ENCODE measurements around the gene DGKG. TPM values are rescaled to one million over a fixed set of nuclear protein-coding genes. Genes with fewer than 3 reads are reported as not detected.

The DGKG gene
- total RNA-seq, 1 experiment from 2014 or later: 0.36 TPM

DNA sequence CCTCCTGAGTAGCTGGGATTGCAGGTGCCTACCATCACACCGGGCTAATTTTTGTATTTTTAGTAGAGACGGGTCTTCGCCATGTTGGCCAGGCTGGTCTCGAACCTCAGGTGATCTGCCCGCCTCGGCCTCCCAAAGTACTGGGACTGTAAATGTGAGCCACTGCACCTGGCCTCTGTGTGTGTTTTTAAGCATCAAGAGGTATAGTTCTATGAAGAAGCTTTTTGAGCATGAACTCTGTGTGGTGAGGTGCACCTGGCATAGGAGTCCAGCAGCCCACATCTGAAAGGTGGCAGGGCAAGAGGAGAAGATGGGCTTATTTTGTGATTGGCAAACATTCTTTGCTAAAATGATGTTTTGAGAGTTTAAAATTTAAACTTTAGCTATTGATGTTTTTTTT, 118.0 kb downstream of the DGKG start:
- DNase-seq (ENCODE audit: low spot score): no peak

DNA sequence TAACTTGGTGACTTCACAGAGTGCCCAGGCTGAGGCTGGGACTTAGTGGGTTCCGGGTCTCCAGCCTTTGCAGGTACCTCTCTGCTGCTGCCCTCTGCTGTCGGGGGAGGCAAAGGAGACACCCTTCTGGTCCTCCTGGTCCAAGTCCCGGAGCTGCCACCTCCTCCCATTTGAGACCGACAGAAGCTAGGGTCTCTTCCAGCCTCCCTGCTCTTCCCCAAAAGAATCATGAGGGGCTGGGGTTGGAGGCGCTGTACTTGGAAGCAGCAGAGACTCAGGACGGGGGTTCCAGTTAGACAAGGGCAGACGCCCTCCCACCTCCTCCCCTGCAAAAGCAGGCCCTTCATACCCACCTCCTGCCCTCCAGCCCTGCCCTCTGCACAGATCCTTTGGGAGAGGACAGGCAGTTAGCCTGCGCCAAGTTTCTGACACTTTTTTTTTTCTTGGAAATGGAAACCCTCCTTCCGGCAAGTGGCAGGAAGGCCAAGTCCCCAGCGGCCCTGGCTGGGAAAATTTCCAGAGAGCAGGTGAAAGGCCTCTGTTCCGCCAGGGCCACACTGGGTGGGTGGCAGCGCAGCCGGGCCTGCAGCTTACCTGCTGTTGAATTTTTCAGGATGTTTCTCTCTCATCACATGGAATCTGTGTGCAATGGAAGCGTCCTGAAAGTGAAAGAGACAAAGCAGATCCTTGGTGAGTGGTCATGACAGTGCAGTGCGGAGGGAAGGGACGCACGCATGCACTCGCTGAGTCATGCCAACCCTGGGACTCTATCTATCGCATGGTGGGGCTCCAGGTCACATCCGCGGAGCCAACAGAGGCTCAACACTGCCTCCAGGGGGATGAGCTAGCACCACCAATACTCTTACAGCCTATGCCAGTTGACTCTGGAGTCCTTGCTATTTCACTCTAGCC, 119.9 kb downstream of the DGKG start:
- peak; percentile 75 for DNase-seq (ENCODE audit: low spot score)

GRCh38 chr3:186239321-186239720, 122.7 kb downstream of the DGKG start:
- DNase-seq (ENCODE audit: low spot score): peak; percentile 8

DNA sequence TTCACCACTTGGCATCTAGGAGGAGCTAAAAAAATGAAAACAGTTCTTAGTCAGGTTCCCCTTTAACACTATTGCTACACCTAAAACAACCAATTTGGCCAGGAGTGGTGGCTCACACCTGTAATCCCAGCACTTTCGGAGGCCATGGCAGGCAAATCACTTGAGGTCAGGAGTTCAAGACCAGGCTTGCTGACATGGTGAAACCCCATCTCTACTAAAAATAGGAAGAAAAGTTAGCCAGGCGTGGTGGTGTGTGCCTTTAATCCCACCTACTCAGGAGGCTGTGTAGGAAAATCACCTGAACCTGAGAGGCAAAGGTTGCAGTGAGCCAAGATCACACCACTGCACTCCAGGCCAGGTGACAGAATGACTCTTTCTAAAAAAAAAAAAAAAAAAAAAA, 124.1 kb downstream of the DGKG start:
- DNase-seq (ENCODE audit: low spot score): no peak

DNA sequence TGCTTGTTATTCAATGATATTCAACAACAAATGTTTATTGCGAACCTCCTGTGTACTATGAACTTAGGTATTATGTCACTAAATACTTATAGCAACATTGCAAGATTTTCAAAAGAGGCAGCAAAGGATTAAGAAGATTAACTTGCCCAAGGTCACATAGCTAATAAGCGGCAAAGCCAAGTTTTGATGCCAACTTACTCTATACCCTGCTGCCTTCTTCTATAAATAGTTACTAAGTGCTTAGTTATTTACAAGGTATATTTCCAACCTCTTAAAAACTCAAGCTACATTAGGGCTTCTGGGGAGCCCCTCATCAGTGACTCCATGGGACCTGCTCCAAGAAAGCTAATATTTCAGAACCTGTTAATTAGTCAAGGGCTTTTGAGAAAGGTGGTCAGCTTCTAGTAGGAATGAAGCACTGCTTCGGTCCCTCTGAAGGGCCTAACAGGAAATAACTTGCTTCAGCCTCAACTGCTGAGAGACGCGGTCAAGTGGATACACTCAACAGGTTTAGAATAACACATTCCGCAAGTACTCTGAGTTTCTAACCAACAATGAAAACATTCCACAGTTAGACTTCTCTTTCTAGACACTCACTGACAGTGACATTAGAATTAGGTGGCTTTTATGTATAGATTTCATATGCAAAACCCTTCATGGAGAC, 125.5 kb downstream of the DGKG start:
- DNase-seq (ENCODE audit: low spot score): no peak

DNA sequence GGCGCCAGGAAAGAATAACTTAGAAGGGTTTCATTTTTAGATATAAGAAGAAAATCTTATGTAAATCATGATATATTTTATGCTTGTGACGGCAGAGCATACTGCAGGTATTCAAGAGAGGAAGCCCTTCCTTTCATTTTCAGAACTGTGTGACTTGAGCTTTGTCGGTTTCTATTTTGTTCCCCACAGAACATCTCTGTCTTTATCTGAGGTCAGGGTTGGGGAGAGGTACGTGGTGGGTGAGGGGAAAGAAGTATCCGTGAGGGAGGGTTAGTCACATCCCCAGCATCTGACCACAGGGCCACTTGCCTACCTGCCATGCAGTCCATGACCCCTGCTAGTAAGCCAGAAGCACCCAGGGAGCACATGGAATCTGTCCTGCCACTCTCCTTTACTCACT, 126.5 kb downstream of the DGKG start:
- no peak for DNase-seq (ENCODE audit: low spot score)

DNA sequence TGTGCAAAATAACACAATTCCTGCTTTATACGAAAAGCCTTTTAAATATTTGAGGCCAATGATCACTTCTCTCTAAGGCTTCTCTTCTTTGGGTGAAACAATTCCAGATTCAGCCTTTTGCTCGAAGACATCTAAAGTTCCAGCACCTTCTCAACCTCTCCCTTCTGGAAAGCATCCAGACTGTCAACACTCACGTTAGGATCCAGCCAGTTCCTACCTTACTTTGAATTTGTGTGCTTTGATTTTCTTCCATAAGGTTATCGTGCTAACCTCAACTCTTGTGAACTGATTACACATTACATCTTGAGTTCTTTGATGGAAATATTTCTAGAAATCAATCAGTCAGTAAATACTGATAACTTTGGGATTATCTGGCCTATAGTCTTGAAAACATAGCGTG, 127.9 kb downstream of the DGKG start:
- DNase-seq (ENCODE audit: low spot score): no peak

- DNase-seq (ENCODE audit: low spot score): no peak
These were observed 135.6 kb downstream of the DGKG start for GRCh38 chr3:186226482-186226881.

- no peak for DNase-seq (ENCODE audit: low spot score)
These were observed 136.4 kb downstream of the DGKG start for GRCh38 chr3:186225603-186226002.

- DNase-seq (ENCODE audit: low spot score): no peak
These were observed 137.9 kb downstream of the DGKG start for GRCh38 chr3:186224041-186224610.

GRCh38 chr3:186223476-186223875, 138.6 kb downstream of the DGKG start:
- no peak for DNase-seq (ENCODE audit: low spot score)

GRCh38 chr3:186221760-186222378, 140.2 kb downstream of the DGKG start:
- no peak for DNase-seq (ENCODE audit: low spot score)

DNA sequence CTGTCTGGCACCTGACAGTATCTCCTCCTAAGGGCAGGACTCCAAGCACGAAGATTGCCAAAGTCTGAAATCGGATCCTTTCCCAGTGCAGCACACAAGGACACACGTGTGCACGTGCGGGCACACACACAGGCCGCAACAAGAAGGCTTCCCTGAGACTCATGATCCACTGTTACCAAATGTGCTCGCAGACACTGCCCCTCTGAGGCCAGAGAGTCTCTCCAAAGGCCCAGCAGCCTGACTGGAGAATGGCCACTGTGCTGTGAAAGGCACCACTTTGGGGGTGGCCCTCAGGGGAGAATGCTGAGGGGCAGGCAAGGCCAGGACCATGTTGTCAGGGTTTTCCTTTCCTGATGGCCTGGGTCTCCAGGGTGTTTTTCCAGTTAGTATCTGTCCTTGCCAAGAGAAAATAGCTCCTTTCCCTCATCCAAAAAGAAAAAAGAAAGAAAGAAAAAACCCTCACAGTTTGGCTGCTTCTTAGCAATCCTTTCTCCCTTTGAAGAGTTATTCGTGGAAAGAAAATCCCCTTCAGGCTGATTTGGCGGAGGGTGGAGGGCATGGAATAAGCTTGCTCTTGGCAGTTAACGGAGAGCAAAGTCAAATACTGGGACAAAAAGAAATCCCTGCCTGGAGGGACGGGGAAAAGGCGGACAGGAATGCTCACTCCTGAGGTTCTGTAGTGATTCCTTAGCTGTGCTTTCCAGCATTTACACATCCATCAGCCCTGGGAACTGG, 141.0 kb downstream of the DGKG start:
- no peak for DNase-seq (ENCODE audit: low spot score)

- DNase-seq (ENCODE audit: low spot score): no peak
These were observed 141.7 kb downstream of the DGKG start for GRCh38 chr3:186220365-186220764.

DNA sequence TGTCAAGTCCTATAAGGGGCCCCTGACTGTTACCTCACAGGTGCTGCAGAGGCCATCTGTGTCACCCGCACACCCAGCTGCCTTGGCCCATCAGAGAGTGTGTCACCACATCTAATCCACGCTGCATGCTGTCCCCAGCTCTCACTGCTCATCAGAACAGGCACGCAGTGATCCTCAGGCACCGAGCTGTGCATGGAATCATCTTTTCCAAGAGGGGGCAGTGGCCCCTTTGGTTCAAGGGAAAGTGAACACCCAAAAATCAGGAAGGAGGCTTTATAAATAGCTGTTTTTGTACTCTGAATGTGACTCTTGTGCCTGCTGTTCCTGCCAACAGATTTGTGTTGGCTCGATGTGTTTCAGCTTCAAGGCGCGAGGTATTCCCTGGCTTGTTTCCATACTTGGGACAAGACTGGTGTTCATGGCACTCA, 142.8 kb downstream of the DGKG start:
- DNase-seq (ENCODE audit: low spot score): no peak

- DNase-seq (ENCODE audit: low spot score): no peak
These were observed 143.6 kb downstream of the DGKG start for GRCh38 chr3:186218421-186218820.

GRCh38 chr3:186217820-186218164, 144.2 kb downstream of the DGKG start:
- DNase-seq (ENCODE audit: low spot score): peak; percentile 5

DNA sequence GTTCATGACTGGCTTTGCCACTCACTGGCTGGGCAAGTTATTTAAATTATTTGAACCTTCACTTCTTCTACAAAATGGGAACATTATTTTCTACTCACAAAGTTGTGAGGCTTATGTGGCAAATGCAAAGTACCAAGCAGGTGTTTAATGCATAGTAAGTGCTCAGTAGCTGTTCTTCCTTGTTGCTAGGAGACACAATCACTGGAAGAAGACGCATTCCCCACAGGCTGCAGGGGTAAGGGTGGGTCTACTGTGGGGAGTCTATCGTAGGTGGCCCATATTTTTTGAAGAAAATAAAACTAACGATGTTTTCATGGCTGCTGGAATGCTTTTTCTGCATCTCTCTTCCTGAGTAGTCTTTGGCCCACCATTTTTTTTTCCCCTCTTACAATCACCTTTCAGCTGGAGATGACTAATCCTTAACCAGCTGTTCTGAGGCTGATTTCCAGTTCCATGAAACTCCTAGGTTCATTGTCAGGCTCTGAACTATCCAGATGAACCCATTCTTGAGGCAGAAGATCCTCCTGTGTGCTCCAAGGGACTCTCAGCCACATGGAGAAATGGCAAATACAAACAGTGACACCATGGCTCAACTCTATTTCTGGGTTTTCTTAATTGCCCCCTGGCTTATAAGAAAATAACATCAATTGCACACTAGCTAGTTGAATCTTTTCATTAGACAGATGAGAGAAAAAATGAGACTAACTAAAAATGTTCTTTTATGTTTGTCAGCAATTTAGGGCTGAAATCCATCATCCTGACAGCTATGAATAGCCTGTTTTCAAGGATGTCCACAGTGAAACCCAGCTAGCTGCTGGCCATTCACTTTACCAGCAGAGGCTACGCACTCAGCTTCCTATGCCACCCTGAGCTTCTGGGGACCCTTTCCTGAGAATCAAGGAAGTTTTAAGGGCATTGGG, 144.9 kb downstream of the DGKG start:
- no peak for DNase-seq (ENCODE audit: low spot score)

GRCh38 chr3:186214670-186215069, 147.4 kb downstream of the DGKG start:
- DNase-seq (ENCODE audit: low spot score): no peak

DNA sequence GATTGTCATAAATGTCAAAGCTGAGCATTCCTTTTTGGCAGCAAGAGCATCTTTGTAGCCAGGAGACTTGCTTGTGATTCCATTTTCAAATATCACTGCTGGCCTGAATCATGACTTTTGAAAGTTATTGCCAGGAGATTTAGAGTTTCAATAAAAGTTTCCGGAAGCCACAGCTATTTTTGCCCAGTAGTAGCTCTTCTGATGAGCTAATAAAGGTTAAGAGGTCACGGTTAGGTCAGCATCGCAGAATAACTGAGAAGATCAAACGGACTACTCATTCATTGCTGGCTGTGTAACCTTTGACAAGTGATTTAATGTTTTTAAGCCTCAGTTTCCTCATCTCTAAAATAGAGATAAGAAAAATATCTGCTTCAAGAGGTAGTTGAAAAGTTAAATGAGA, 148.1 kb downstream of the DGKG start:
- no peak for DNase-seq (ENCODE audit: low spot score)

DNA sequence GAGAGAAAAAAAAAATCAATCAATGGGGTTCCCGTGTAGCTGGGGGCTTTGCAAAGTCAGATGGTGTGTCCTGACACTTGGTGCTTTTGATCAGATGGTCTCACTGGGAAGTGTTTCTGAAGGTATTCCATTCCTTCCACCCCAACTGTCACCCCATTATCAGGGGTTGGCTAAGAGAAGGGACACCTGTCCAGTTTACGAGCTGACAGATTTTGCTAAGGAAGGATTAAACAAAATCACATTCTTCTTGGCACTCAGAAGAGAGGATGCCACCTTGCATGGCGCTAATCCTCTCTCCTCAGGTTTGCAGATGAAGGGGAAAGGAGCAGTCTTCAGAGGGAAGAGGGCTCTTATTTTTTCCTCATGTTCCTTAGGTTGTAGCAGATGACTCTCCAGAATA, 149.4 kb downstream of the DGKG start:
- no peak for DNase-seq (ENCODE audit: low spot score)

Measured in HT-29 (cell line).